Lung (tissue), 12 donors: ENCODE results near the gene PPP1R36. TPM values are rescaled to one million over a fixed set of nuclear protein-coding genes. Genes with fewer than 3 reads are reported as not detected.
A peak's percentile ranks its signal among the peaks of the same experiment; 100 is the strongest.
"Not testable (repeated sequence)": the region's sequence is repeated elsewhere in the genome, so short reads cannot be mapped to it uniquely, and the experiment has no call there.

Experiments used
- ATAC-seq: fragments of 200-7000 bp; cut with Tn5 transposase; one replicate; pipeline ENCODE4 v1.9.1; 2020; ENCODE audit warnings: moderate number of reproducible peaks; ENCODE audit not compliant: insufficient read depth, low FRiP score
- DNase-seq, 3 donors: peaks; one replicate each; pipeline ENCODE4 v3.0.0-alpha.2; 2013 to 2017
- H3K27ac ChIP-seq, 2 donors: one replicate each; pipeline ENCODE4 v1.5.1; 2013; ENCODE audit warnings: mild to moderate bottlenecking in 2 of 2, moderate library complexity in 2 of 2, control low read depth in 1 of 2, inconsistent platforms in 1 of 2, low read depth in 1 of 2, low read length in 1 of 2
- H3K27me3 ChIP-seq, 3 donors: one replicate each; pipeline ENCODE4 v1.5.1; 2013; ENCODE audit warnings: low read length in 2 of 3; ENCODE audit not compliant: control insufficient read depth in 3 of 3, insufficient read depth in 3 of 3
- H3K36me3 ChIP-seq, 4 donors: one replicate each; pipeline ENCODE4 v1.5.1; 2013; ENCODE audit warnings: low read length in 4 of 4, mild to moderate bottlenecking in 1 of 4, moderate library complexity in 1 of 4; ENCODE audit not compliant: control insufficient read depth in 4 of 4, insufficient read depth in 4 of 4
- H3K4me1 ChIP-seq, 5 donors: one replicate each; pipeline ENCODE4 v1.5.1; 2013; ENCODE audit warnings: low read length in 5 of 5, mild to moderate bottlenecking in 2 of 5, moderate library complexity in 1 of 5; ENCODE audit not compliant: control insufficient read depth in 5 of 5, insufficient read depth in 5 of 5
- H3K4me3 ChIP-seq: one replicate; pipeline ENCODE4 v1.5.1; 2013; ENCODE audit warnings: mild to moderate bottlenecking, control low read depth, moderate library complexity
- H3K9ac ChIP-seq, 2 donors: one replicate each; pipeline ENCODE4 v1.5.1; 2013; ENCODE audit warnings: low read length in 2 of 2, control low read depth in 1 of 2; ENCODE audit not compliant: insufficient read depth in 1 of 2
- H3K9me3 ChIP-seq, 4 donors: one replicate each; pipeline ENCODE4 v1.5.1; 2013; ENCODE audit warnings: low read length in 3 of 4, mild to moderate bottlenecking in 1 of 4, moderate library complexity in 1 of 4; ENCODE audit not compliant: control insufficient read depth in 4 of 4, insufficient read depth in 3 of 4
- WGBS, 2 donors: extraction: QIAGEN DNeasy Blood & Tissue Kit; methylation state at CpG; one replicate each; pipeline ENCODE4 v1.1.7; 2013; 5-methylcytosine and 5-hydroxymethylcytosine counted together
- polyA plus RNA-seq, 2 donors: library from polyadenylated mRNA; stranded (reverse); fragments of 200-250 nt; gene quantifications; one replicate each; pipeline ENCODE4 v1.2.1, GENCODE V29; 2013
- total RNA-seq, 2 donors: library from RNA; depleted of rRNA in 1 of 2; stranded (reverse); fragments of >200 nt in 1 of 2; gene quantifications; one replicate each; pipeline ENCODE4 v1.2.1, GENCODE V29; 2014 to 2021
- TF ChIP-seq, protein P1 (sequence below): IDR thresholded peaks from 2 replicates; pipeline ENCODE4 v1.5.1; 2012; ENCODE audit warnings: mild to moderate bottlenecking; ENCODE audit errors: control extremely low read depth, extremely low read depth
- donor health status: control.
- donor health status: control.
- donor health status: Bipolar disorder and iron deficiency.
- donor health status: healthy.
- donor health status: DM: yes; HTN: yes; CAD: no.

PPP1R36 gene
- total and polyA plus RNA-seq, 4 donors = 1.2 to 3.1 (median 1.9) TPM

DNA sequence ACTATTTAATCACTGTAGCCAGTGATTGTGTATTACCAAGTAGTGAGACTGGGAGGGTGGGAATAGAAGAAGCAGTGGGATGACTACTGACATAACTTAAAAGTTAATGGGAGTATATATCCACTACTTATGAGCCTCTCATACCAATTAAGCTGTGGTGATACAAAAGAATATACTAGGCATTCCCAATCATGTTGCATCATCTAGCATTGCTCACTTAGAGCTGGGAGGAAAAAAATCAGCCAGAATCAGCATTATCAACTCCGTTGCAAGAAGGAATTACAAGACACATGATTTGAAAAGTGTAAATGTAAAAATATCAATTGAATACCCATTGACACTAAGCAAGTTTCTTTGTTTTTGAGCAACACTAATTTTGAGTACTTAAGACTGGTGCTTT is 745 bp upstream of the PPP1R36 start:
- Histone ChIP-seq H3K9ac (no peak overlapping the region), H3K4me3 (no peak overlapping the region), H3K4me1 (peaks cover 0 to 14% (median 0%) of the 10 kb centered on the region in 5 donors), H3K27ac (no peak overlapping the region), H3K9me3 (no peaks in the 10 kb centered on the region), H3K27me3 (peaks cover 0 to 48% (median 42%) of the 10 kb centered on the region in 3 donors), H3K36me3 (no peaks in the 10 kb centered on the region)
- DNase-seq (no peak), ATAC-seq (no peak)
- TF ChIP-seq, protein P1, sequence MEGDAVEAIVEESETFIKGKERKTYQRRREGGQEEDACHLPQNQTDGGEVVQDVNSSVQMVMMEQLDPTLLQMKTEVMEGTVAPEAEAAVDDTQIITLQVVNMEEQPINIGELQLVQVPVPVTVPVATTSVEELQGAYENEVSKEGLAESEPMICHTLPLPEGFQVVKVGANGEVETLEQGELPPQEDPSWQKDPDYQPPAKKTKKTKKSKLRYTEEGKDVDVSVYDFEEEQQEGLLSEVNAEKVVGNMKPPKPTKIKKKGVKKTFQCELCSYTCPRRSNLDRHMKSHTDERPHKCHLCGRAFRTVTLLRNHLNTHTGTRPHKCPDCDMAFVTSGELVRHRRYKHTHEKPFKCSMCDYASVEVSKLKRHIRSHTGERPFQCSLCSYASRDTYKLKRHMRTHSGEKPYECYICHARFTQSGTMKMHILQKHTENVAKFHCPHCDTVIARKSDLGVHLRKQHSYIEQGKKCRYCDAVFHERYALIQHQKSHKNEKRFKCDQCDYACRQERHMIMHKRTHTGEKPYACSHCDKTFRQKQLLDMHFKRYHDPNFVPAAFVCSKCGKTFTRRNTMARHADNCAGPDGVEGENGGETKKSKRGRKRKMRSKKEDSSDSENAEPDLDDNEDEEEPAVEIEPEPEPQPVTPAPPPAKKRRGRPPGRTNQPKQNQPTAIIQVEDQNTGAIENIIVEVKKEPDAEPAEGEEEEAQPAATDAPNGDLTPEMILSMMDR = no peak
- 79 to 87% methylated on average over 1 of the region's 1 CpG for WGBS, 2 donors

DNA sequence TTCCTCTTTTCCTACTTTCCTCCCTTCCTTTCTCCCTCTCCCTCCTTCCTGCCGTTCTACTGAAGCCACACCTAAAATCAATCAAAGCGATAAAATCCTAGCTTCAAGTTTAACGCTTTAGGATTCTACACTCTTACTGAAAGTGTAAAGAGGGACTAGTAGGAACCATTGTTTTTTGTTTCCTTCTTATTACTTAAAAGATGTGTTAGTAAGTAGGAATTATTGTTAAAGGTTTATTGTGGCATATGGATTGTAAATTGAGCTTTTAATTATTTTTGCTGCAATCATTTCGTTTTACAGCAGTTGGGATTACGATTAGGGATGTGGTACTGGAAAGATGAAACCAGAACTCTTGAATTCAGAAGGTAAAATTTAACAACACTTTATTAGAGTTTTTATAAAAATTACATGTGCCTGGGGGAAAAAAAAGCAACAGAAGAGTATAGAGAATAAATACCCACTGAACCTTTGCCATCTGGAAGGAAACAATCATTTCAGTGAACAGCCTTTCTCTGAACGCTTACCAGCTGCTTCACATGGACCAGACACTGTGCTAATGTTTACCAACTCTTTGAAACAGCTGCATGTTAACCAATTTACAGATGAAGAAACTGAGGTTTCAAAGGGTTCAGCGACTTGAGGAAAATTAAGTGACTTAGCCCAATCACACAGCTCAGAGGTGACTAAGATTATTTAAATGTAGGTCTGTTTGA is 1.0 kb downstream of the PPP1R36 start:
- Histone ChIP-seq H3K36me3 (no peaks in the 10 kb centered on the region), H3K9me3 (no peaks in the 10 kb centered on the region), H3K9ac (no peak overlapping the region), H3K4me3 (no peak overlapping the region), H3K4me1 (peaks cover 0 to 14% (median 0%) of the 10 kb centered on the region in 5 donors), H3K27ac (no peak overlapping the region), H3K27me3 (peaks cover 0 to 35% (median 32%) of the 10 kb centered on the region in 3 donors)
- TF ChIP-seq, protein P1 = no peak
- peak in 2 of 3 donors; percentile 24 to 44 for DNase-seq
- 56 to 62% methylated on average over 7 of the region's 7 CpGs for WGBS, 2 donors
- ATAC-seq = no peak

DNA sequence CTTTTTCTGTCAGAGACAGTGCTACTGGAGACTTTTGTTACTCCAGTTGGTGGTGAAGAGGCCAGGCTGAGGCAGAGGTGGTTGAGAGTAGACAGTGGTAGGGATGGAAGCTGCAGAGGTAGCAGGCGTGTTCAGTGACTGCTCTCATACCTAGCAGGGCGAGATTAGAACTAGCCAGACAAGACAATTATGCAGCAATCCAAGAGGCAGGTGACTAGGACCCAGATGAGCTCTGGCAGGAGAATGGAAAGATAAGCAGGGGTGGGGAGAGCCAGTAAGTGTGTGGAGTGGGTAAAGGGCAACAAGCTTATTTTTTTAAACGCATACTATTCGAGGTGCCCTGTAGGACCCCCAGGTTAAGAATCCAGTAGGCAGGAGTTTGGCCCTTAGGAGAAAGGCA is 4.8 kb downstream of the PPP1R36 start:
- no peak overlapping the region for H3K4me3 ChIP-seq
- peaks cover 0 to 13% (median 0%) of the 10 kb centered on the region in 5 donors for H3K4me1 ChIP-seq
- no peak overlapping the region for H3K27ac ChIP-seq
- no peak overlapping the region for H3K9ac ChIP-seq
- WGBS, 2 donors = 78 to 87% methylated on average over 4 of the region's 4 CpGs
- ATAC-seq (no peak), DNase-seq (no peak)
- H3K27me3 ChIP-seq = peaks cover 0 to 24% (median 21%) of the 10 kb centered on the region in 3 donors
- TF ChIP-seq, protein P1 = no peak
- no peaks in the 10 kb centered on the region for H3K36me3 ChIP-seq
- H3K9me3 ChIP-seq = no peaks in the 10 kb centered on the region

DNA sequence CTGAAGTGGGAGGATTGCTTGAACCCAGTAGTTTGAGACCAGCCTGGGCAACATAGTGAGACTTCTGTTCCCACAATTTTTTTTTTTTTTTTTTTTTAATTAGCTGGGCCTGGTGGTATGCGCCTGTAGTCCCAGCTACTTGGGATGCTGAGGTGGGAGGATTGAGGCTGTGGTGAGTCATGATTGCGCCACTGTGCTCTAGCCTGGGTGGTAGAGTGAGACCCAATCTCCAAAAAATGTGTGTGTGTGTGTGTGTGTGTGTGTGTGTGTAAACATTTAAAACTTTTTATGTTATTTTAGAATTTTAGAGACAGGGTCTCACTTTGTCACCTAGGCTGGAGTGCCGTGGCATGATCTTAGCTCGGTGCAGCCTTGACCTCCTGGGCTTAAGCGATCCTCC is 6.8 kb downstream of the PPP1R36 start:
- H3K27ac ChIP-seq = no peak overlapping the region
- 96 to 97% methylated on average over 5 of the region's 5 CpGs for WGBS, 2 donors

DNA sequence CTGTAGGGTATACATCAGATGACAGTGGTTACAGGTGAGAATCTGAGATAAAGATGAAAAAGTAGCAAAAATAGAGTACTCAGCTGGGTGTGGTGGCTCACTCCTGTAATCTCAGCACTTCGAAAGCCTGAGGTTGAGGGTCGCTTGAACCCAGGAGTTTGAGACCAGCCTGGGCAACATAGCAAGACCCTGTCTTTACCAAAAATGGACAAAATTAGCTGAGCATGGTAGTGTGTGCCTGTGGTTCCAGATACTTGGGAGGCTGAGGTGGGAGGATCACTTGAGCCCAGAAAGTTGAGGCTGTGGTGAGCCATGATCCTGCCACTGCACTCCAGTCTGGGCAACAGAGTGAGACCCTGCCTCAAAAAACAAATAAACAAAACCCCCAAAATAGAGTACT is 8.5 kb downstream of the PPP1R36 start:
- 96 to 100% methylated on average over 2 of the region's 2 CpGs for WGBS, 2 donors
- not testable (repeated sequence) for DNase-seq, H3K4me1 ChIP-seq, H3K9me3 ChIP-seq, H3K36me3 ChIP-seq, H3K27me3 ChIP-seq, H3K9ac ChIP-seq, ATAC-seq, H3K27ac ChIP-seq, H3K4me3 ChIP-seq

More for the DNA sequence above, 6.8 kb downstream of the PPP1R36 start:
- no peaks in the 10 kb centered on the region for H3K36me3 ChIP-seq
- no peak overlapping the region for H3K4me3 ChIP-seq
- ATAC-seq (no peak), DNase-seq (no peak)
- H3K27me3 ChIP-seq = peaks cover 0 to 8% (median 6%) of the 10 kb centered on the region in 3 donors
- TF ChIP-seq, protein P1 = no peak
- no peaks in the 10 kb centered on the region for H3K9me3 ChIP-seq
- no peak overlapping the region for H3K9ac ChIP-seq
- peaks cover 0 to 4% (median 0%) of the 10 kb centered on the region in 5 donors for H3K4me1 ChIP-seq
